Epithelial cell of esophagus (primary cell): ENCODE results near the gene CCDC7.
"Not testable (repeated sequence)": the region's sequence is repeated elsewhere in the genome, so short reads cannot be mapped to it uniquely, and the experiment has no call there.

Experiments
- DNase-seq: peaks from one replicate; pipeline ENCODE4 v3.0.0; 2010; ENCODE audit warnings: low read depth
- H3K4me3 ChIP-seq: 2 replicates; pipeline ENCODE4 v1.5.1; 2011; ENCODE audit warnings: mild to moderate bottlenecking, low read length, control low read depth
- TF ChIP-seq, protein P1 (sequence below): IDR thresholded peaks from 2 replicates; pipeline ENCODE4 v1.5.1; 2011; ENCODE audit warnings: low read depth, mild to moderate bottlenecking, low read length, control low read depth, inconsistent platforms; ENCODE audit not compliant: insufficient read depth; ENCODE audit errors: missing control alignments

CCDC7 gene

DNA sequence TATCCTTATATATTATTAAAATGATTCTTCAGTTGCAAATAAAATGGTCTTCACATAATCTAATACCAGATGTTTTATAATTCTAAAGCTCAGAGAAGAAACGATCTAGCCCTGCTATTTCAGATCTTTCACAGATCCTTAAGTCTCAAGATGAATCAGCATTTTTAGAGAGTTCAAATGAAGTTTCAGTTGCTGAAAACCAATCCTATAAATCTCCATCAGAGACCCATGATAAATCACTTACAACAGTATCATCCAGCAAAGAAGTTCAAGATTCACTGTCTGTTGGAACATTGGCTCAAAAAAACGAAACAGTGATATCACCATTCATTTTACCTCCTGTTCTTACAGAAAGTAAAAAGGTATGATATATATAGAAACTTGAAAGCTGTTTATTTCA lies 137.0 kb downstream of the CCDC7 start:
- DNase-seq, result no peak
- H3K4me3 ChIP-seq, result no peak overlapping the region
- TF ChIP-seq, protein P1, sequence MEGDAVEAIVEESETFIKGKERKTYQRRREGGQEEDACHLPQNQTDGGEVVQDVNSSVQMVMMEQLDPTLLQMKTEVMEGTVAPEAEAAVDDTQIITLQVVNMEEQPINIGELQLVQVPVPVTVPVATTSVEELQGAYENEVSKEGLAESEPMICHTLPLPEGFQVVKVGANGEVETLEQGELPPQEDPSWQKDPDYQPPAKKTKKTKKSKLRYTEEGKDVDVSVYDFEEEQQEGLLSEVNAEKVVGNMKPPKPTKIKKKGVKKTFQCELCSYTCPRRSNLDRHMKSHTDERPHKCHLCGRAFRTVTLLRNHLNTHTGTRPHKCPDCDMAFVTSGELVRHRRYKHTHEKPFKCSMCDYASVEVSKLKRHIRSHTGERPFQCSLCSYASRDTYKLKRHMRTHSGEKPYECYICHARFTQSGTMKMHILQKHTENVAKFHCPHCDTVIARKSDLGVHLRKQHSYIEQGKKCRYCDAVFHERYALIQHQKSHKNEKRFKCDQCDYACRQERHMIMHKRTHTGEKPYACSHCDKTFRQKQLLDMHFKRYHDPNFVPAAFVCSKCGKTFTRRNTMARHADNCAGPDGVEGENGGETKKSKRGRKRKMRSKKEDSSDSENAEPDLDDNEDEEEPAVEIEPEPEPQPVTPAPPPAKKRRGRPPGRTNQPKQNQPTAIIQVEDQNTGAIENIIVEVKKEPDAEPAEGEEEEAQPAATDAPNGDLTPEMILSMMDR, result no peak

DNA sequence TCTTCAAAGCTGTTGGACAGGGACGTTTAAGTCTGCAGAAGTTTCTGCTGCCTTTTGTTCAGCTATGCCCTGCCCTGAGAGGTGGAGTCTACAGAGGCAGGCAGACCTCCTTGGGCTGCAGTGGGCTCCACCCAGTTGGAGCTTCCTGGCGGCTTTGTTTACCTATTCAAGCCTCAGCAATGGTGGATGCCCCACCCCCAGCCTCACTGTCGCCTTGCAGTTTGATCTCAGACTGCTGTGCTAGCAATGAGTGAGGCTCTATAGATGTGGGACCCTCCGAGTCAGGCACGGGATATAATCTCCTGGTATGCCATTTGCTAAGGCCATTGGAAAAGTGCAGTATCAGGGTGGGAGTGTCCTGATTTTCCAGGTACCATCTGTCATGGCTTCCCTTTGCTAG lies 152.1 kb downstream of the CCDC7 start:
- not testable (repeated sequence) for H3K4me3 ChIP-seq, DNase-seq

DNA sequence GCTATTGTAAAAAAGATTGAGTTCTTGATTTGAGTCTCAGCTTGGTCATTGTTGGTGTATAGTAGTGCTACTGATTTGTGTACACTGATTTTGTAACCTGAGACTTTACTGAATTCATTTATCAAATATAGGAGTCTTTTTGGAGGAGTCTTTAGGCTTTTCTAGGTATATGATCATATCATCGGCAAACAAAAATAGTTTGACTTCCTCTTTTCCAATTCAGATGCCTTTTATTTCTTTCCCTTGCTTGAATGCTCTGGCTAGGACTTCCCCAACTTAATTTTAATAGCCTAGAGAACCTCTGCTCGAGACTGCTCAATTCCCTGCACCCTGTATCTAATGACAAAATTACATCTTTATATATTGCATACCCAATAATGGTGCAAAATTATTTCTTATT lies 154.4 kb downstream of the CCDC7 start:
- DNase-seq, result no peak
- TF ChIP-seq, protein P1, result no peak
- no peak overlapping the region for H3K4me3 ChIP-seq

DNA sequence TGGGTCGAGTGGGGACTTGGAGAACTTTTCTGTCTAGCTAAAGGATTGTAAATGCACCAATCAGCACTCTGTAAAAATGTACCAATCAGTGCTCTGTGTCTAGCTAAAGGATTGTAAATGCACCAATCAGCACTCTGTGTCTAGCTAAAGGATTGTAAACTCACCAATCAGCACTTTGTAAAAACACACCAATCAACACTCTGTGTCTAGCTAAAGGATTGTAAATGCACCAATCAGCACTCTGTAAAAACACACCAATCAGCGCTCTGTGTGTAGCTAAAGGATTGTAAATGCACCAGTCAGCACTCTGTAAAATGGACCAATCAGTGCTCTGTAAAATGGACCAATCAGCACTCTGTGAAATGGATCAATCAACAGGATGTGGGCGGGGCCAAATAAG lies 155.6 kb downstream of the CCDC7 start:
- not testable (repeated sequence) for DNase-seq

DNA sequence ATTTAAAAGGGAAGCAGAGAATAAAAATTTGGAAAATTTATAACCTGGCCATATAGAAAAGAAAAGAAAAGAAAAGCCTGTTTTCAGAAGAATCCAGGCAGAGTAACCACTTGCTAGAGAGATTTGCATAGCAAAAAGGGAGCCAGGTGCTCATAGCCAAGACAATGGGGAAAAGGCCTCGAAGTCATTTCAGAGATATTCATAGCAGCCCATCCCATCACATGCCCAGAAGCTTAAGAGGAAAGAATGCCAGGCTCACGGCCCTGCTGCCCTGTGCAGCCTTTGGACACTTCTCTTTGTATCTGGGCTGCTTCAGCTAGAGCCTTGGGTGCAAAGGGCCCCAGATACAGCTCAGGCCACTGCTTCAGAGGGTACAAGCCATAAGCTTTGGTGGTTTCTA lies 159.8 kb downstream of the CCDC7 start:
- no peak for DNase-seq
- no peak overlapping the region for H3K4me3 ChIP-seq
- TF ChIP-seq, protein P1, result no peak

More for the DNA sequence above, 155.6 kb downstream of the CCDC7 start:
- not testable (repeated sequence) for H3K4me3 ChIP-seq

DNA sequence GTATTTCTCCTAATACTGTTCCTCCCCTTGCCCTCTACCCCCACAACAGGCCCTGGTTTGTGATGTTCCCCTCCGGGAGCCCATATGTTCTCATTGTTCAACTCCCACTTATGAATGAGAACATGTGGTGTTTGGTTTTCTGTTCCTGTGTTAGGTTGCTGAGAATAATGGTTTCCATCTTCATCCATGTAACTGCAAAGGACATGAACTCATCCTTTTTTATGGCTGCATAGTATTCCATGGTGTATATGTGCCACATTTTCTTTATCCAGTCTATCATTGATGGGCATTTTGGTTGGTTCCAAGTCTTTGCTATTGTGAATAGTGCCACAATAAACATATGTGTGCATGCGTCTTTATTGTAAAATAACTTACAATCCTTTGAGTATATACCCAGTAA lies 164.6 kb downstream of the CCDC7 start:
- DNase-seq, H3K4me3 ChIP-seq: not testable (repeated sequence)

DNA sequence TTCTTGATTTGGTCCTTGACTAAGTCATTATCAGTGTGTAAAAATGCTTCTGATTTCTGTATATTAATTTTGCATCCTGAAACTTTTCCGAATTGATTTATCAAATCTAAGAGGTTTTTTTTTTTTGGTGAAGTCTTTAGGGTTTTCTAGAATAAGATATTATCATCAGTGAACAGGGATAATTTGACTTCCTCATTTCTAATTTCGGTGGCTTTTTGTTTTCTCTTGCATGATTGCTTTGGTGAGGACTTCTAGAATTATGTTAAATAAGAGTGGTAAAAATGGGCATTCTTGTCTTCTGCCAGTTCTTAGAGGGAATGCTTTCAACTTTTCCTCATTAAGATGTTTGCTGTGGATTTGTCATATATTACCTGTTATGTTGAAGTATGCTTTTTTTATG lies 170.5 kb downstream of the CCDC7 start:
- no peak overlapping the region for H3K4me3 ChIP-seq
- no peak for DNase-seq
- TF ChIP-seq, protein P1, result no peak

DNA sequence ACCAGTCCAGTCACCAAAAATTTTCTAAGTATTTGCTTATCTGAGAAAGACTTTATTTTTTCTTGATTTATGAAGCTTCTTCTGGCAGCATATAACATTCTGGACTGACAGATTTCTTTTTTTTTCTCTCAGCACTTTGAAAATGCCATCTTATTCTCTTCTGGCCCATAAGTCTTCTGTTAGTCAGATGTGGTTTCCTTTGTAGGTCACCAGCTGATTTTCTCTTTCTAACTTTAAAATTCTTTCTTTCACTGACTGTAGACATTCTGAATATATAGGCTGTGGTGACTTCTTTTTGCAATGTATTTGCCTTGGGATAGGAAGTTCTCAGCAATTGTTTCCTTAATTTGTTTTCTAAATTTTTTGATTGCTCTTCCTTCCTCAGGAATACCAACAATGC lies 172.5 kb downstream of the CCDC7 start:
- H3K4me3 ChIP-seq, result no peak overlapping the region
- TF ChIP-seq, protein P1, result no peak
- DNase-seq, result no peak

DNA sequence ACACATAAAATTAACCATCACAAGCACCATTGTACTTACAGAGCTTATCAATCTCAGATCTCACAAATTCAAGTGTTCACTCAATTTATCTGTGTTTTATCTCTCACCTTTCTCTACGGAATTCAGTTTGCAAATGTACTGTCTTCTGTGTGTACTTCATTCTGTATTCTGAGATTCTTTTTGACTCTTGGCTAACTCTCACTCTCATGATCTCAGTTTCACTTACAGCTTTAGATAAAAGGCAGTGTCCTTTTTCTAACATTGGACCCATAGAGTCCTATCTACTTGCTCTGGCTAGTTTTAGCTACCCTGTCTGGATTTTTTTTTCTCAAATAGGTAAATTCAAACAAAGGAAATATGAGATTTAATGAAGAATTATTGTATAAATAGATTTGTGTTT lies 176.0 kb downstream of the CCDC7 start:
- DNase-seq, result no peak
- TF ChIP-seq, protein P1, result no peak
- H3K4me3 ChIP-seq, result no peak overlapping the region
